ENCODE measurements around the gene AP4M1. TPM values are rescaled to one million over a fixed set of nuclear protein-coding genes. Genes with fewer than 3 reads are reported as not detected.

AP4M1 gene
- total and polyA plus RNA-seq, 9 of the 15 experiments (the other 6 are each of a cell fraction or from before 2014, with no cell fraction given): 1.3 to 30.9 (median 14.1) TPM

GRCh38 chr7:100122568-100122967 is 21.1 kb downstream of the AP4M1 start (continued):
- TF ChIP-seq ZNF592 (IDR thresholded peaks at IDR 0.05) (0 out of 2 replicates have a peak, but pooled peaks have one; percentile 23), MAX (CRISPR knock-in tag; IDR thresholded peaks at IDR 0.05) (no peak), ZNF282 (CRISPR knock-in tag; IDR thresholded peaks at IDR 0.05) (no peak), YBX1 (IDR thresholded peaks at IDR 0.05) (no peak), ZBTB43 (CRISPR knock-in tag; IDR thresholded peaks at IDR 0.05) (no peak), RFX7 (CRISPR knock-in tag; IDR thresholded peaks at IDR 0.05) (no peak), YY1 (IDR thresholded peaks at IDR 0.05; ENCODE audit: borderline replicate concordance in 1 of 3, control insufficient read depth in 1 of 3, extremely low read depth in 1 of 3, insufficient read depth in 3 of 3, insufficient read length in 1 of 3, insufficient replicate concordance in 2 of 3, low read depth in 1 of 3, low read length in 2 of 3) (peak in 1 of 3 experiments; percentile 49), RCOR1 (IDR thresholded peaks at IDR 0.05; ENCODE audit: borderline replicate concordance in 1 of 2, low read depth in 2 of 2, low read length in 2 of 2) (peak in 1 of 2 experiments; percentile 24; a peak in 1 of 4 replicates), ID3 (CRISPR knock-in tag; IDR thresholded peaks at IDR 0.05) (no peak), ID3 (tag; IDR thresholded peaks at IDR 0.05) (no peak), L3MBTL2 (IDR thresholded peaks at IDR 0.05) (no peak), ZBTB7A (IDR thresholded peaks at IDR 0.05; ENCODE audit: borderline replicate concordance, control insufficient read depth, low read depth, low read length) (peak; percentile 37; the same call in 1 of the 2 replicates), HDAC3 (IDR thresholded peaks at IDR 0.05; ENCODE audit: borderline replicate concordance, partially characterized antibody) (no peak), NFIC (IDR thresholded peaks at IDR 0.05) (peak; percentile 92), CBX3 (IDR thresholded peaks at IDR 0.05; ENCODE audit: borderline replicate concordance in 1 of 2, low read length in 2 of 2) (no peak), ASH1L (IDR thresholded peaks at IDR 0.05; ENCODE audit: borderline replicate concordance, low read depth, partially characterized antibody) (no peak), TEAD4 (IDR thresholded peaks at IDR 0.05; ENCODE audit: low read length) (peak; percentile 34; the same call in 1 of the 2 replicates), TEAD4 (CRISPR knock-in tag; IDR thresholded peaks at IDR 0.05; ENCODE audit: borderline replicate concordance) (no peak), PHF21A (IDR thresholded peaks at IDR 0.05; ENCODE audit: borderline replicate concordance, low read depth) (no peak), SRSF1 (IDR thresholded peaks at IDR 0.05; ENCODE audit: low read depth, low read length) (no peak), ZNF354B (CRISPR knock-in tag; IDR thresholded peaks at IDR 0.05) (no peak), KDM1A (IDR thresholded peaks at IDR 0.05) (no peak), ZNF3 (CRISPR knock-in tag; IDR thresholded peaks at IDR 0.05) (no peak)

Data from K562 (cell line).